Colonic mucosa (tissue), 4 donors: ENCODE data around the gene PIP5K1B. TPM values are rescaled to one million over a fixed set of nuclear protein-coding genes. Genes with fewer than 3 reads are reported as not detected.

Source experiments
- DNase-seq: peaks from one replicate; pipeline ENCODE4 v3.0.0-alpha.2; 2020
- H3K27ac ChIP-seq: fragments of 200-600 bp; one replicate; pipeline ENCODE4 v1.8.0; 2021
- H3K27me3 ChIP-seq: fragments of 200-600 bp; one replicate; pipeline ENCODE4 v1.8.0; 2021
- H3K36me3 ChIP-seq: fragments of 200-600 bp; one replicate; pipeline ENCODE4 v1.8.0; 2021
- H3K4me1 ChIP-seq: fragments of 200-600 bp; one replicate; pipeline ENCODE4 v1.8.0; 2021; ENCODE audit warnings: mild to moderate bottlenecking
- H3K4me3 ChIP-seq: fragments of 200-600 bp; one replicate; pipeline ENCODE4 v1.8.0; 2021
- H3K9ac ChIP-seq, 2 donors: one replicate each; pipeline ENCODE4 v1.7.0; 2013; ENCODE audit warnings: control low read depth in 2 of 2, low read depth in 2 of 2, low read length in 2 of 2
- H3K9me3 ChIP-seq: fragments of 200-600 bp; one replicate; pipeline ENCODE4 v1.8.0; 2021
- CTCF ChIP-seq: fragments of 200-600 bp; IDR thresholded peaks from one replicate; pipeline ENCODE4 v1.8.0; 2022; ENCODE audit warnings: antibody characterized with exemption, mild to moderate bottlenecking
- intact Hi-C: fragments of 100-400 bp; cut with DNase I; formaldehyde crosslinking; loops from one replicate; pipeline ENCODE4 v1.14.1; 2022
- total RNA-seq, 2 donors: library from RNA; stranded (reverse); fragmentation: NEBNext Ultra II Directional in 1 of 2; extraction: Animal tissue kit (Norgen Biotek cat#: 25700) in 1 of 2; gene quantifications; one replicate each; pipeline ENCODE4 v1.2.1, GENCODE V29; 2021
- donor health status: healthy.
- donor health status: DM: no; HTN: no; CAD: no.
- donor health status: DM: no; HTN: no; CAD: no.

PIP5K1B gene
- total RNA-seq, 2 donors from 2014 or later, result 59.2 to 74.2 TPM

GRCh38 chr9:68895741-68896478 lies 190.9 kb downstream of the PIP5K1B start:
- Histone ChIP-seq H3K36me3 (no peaks in the 10 kb centered on the region), H3K4me1 (no peaks in the 10 kb centered on the region), H3K27me3 (no peaks in the 10 kb centered on the region), H3K9ac (no peak overlapping the region), H3K9me3 (no peaks in the 10 kb centered on the region), H3K27ac (no peak overlapping the region), H3K4me3 (no peak overlapping the region)
- intact Hi-C loops, result no loop called here
- TF ChIP-seq CTCF, result no peak
- DNase-seq, result no peak

DNA sequence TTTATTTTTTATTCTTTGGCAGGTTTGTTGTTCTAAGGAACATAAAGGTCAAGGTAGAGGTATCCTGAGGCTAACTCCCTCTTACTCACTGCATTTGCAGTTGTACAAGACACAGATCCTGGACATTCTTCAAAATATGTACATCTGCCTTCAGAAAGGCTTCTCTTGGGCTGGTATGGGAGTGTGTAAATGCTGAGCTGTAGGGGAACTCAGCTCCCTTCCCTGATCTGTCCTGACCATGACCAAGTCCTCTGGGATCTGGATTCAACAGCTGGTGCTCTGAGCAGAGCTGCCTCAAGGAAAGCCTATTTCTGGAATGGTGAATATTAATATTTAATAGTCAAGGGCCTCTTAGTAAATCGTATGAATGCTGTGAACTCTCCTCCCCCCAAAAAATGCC lies 191.4 kb downstream of the PIP5K1B start:
- no peak overlapping the region for H3K27ac ChIP-seq
- H3K27me3 ChIP-seq, result no peaks in the 10 kb centered on the region
- H3K36me3 ChIP-seq, result no peaks in the 10 kb centered on the region
- TF ChIP-seq CTCF, result no peak
- intact Hi-C loops, result no loop called here
- no peak for DNase-seq
- H3K4me3 ChIP-seq, result no peak overlapping the region
- H3K9me3 ChIP-seq, result no peaks in the 10 kb centered on the region
- H3K9ac ChIP-seq, result no peak overlapping the region
- no peaks in the 10 kb centered on the region for H3K4me1 ChIP-seq

DNA sequence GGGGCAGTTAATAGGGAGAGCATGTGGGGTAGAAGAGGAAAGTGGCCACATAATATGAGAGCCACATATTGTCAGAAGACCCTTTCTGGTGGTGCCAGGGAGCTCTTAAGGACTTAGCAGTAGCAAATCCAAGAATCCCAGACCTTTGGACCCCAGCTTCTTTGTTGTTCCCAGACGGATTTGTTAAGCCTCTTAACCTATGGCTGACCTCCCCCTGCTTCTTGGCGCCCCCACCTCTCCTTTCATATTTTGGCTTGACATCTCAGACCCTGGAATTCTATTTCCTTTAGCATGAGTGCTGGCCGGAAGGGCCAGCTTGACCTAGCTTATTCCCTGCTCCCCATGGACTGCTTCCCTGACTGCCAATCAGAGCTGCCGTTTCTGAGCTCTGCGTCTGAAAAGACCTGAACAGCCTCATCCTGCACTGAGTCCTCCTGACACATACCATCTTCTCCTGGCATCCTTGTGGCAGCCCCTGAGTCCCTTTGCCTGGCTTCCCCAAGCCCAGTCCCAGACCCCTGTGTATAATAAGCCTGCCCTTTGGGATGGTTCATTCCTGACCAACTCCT lies 192.6 kb downstream of the PIP5K1B start:
- H3K27me3 ChIP-seq, result no peaks in the 10 kb centered on the region
- H3K4me1 ChIP-seq, result no peaks in the 10 kb centered on the region
- TF ChIP-seq CTCF, result no peak
- intact Hi-C loops, result no loop called here
- no peak for DNase-seq
- H3K27ac ChIP-seq, result no peak overlapping the region
- no peak overlapping the region for H3K4me3 ChIP-seq
- H3K9ac ChIP-seq, result no peak overlapping the region
- no peaks in the 10 kb centered on the region for H3K9me3 ChIP-seq
- H3K36me3 ChIP-seq, result no peaks in the 10 kb centered on the region

GRCh38 chr9:68898781-68899439 lies 193.9 kb downstream of the PIP5K1B start:
- Histone ChIP-seq H3K4me1 (no peaks in the 10 kb centered on the region), H3K27me3 (no peaks in the 10 kb centered on the region), H3K4me3 (no peak overlapping the region), H3K27ac (no peak overlapping the region), H3K36me3 (no peaks in the 10 kb centered on the region), H3K9ac (no peak overlapping the region), H3K9me3 (no peaks in the 10 kb centered on the region)
- intact Hi-C loops, result no loop called here
- DNase-seq, result no peak
- TF ChIP-seq CTCF, result no peak

GRCh38 chr9:68904454-68904853 lies 199.4 kb downstream of the PIP5K1B start:
- H3K27me3 ChIP-seq, result no peaks in the 10 kb centered on the region
- no peaks in the 10 kb centered on the region for H3K9me3 ChIP-seq
- no peak for TF ChIP-seq CTCF
- no peaks in the 10 kb centered on the region for H3K36me3 ChIP-seq
- intact Hi-C loops, result no loop called here
- H3K9ac ChIP-seq, result no peak overlapping the region
- no peak overlapping the region for H3K27ac ChIP-seq
- no peaks in the 10 kb centered on the region for H3K4me1 ChIP-seq
- H3K4me3 ChIP-seq, result no peak overlapping the region
- no peak for DNase-seq
